RPMI8226 (cell line): ENCODE results near the gene TMEM125.
A peak's percentile ranks its signal among the peaks of the same experiment; 100 is the strongest.

Experiments
- DNase-seq: peaks from one replicate; pipeline ENCODE4 v3.0.0-alpha.2; 2015

The TMEM125 gene

GRCh38 chr1:43269627-43270375 lies at the start of gene TMEM125:
Gene TMEM125 (plus strand): TSS chr1:43269983. CDS start chr1:43272723, 2,740 bp downstream.
- no peak for DNase-seq

GRCh38 chr1:43220905-43221778 lies 48.6 kb upstream of the TMEM125 start:
- peak; percentile 52 for DNase-seq

- DNase-seq, result no peak
Measured at GRCh38 chr1:43221797-43222196, 48.0 kb upstream of the TMEM125 start.

GRCh38 chr1:43222879-43223278 lies 46.9 kb upstream of the TMEM125 start:
- DNase-seq, result no peak

DNA sequence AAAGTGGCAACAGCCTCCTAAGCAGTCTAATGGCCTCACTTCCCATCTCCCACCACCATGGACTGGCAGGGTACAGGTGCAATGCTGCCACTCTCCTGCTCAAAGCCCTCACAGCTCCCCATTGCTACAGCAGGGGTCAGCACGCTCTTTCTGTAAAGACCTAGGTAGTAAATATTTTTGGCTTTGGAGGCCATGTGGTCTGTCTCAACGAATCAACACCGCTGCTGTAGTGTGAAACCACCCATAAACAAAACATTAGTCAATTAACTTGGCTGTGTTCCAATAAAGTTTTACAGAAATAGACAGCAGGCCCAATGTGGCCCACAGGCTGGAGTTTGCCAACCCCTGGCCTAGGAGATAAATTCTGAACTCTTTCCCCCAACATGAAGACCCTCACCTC lies 44.6 kb upstream of the TMEM125 start:
- peak; percentile 44 for DNase-seq

DNA sequence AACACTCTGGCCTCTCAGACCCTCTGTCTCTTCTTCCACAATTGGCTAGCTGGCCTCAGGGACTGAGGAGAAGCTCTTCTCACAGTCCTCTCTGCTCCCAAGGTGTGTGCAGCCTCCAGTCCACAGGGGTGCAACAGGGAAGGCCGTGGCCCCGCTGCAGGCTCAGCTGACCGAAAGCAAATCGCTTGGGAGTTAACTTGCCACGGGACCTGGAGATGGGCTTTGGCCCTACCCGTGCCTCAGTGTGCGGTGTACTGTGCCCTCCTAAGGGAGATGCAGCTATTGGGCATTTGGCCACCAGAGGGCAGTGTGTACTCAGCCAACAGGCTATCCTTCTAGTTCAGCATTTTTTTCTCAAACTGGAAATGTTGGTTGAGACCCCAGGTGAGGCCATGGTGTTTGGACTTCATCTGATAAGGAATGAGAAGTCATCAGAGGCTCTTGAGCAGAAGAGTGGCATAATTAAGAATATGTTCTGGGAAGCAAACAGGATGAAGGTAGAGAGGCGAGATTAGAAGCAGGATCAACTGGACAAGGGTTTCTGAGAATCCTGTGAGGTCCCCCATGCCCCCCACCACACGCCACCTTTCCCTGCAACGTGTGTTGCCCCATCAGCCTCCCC lies 42.5 kb upstream of the TMEM125 start:
- DNase-seq, result peak; percentile 86

DNA sequence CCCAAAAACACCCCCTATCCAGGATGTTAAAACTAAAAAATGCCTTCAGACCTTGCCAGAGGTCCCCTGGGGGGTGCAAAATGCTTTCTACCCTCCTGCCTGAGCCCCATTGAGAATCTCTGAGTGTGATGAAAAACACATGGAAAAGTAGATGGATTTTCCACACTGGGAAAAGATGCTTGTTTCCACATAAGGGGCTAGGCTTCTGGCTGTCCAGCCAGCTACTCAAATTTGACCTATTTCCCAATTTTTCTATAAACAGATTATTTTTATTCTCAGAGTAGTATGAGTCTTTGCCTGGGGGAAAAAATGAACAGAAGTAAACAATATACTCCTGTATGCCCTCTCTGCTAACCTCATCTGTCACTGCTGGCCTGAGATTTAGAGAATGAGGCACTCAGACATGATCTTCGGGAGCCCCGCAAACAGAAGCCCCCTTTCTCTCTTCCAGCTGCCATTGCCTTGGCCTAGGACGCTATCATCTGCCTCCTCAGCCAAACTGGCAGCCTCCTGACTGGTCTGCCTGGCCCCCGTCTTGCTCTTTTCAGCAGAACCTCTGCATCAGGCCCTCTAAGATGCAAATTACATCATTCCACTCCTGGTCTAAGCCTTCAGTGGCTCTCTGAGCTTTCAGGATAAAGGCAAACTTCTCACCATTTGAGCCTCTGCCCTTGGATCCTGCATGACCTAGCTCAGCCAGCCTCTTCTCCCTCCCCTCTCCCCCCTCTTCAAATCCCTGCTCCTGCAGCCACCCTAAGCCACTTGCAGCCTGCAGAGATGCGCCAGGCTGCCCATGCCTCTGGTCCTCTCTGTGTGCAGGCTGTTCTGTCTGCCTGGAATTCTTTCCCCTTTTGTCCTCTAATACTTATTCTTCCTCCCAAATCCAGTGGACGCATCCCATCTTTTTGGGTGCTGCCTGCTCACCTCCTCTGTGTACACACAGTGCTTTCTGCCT lies 39.7 kb upstream of the TMEM125 start:
- DNase-seq, result no peak

DNA sequence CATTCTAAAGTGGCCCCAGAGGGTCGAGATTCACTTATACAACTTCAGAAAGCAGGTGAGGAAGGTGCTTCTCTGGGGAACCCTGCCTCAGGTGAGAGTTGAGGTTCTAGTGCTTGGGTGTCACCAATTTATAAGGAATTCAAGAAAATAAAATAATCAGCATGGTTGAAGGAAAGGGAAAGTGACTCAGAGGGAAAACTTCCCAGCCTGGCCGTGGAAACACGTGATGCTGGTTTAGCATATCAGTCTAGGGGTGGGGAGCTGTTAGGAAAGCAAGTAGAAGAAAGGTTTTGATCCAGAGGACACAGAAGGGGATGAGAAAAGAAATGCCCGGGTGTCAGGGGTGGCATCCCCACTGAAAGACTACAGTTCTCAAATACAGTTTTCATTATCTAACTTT lies 37.7 kb upstream of the TMEM125 start:
- no peak for DNase-seq

- DNase-seq, result no peak
Measured at GRCh38 chr1:43232482-43232881, 37.3 kb upstream of the TMEM125 start.

DNA sequence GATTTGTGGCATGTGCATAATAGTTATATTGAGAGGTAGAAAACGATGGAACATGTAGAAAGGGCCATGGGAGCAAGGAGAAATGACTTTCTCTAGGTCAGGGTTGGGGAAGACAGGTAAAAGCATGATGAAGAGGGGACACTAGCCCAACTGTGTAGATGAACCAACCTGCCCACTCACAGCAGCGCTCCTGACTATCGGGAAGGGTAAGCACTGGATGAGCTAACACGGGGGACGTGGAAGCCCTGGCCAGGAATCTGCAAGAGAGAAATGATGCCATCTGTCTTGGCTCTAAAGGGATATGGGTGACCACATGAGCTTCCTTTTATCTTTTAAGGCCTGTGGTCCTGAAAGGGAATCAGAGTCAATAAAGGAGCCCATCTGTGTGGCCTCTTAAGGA lies 36.2 kb upstream of the TMEM125 start:
- DNase-seq, result no peak

DNA sequence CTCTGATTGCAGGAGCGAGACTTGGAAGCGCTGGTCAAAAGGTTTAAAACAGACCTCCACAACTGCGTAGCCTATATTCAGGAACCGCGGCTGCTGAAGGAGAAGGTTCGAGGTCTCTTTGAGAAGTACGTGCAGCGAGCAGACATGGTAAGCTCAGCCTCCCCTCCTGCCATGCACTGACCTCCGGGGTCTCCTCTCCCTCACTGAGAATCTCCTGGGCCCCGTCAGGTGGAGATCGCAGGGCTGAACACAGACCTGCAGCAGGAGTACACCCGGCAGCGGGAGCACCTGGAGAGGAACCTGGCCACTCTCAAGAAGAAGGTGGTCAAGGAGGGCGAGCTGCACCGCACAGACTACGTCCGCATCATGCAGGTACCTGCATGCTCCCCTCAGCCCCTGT lies 35.5 kb upstream of the TMEM125 start:
- DNase-seq, result no peak

- DNase-seq, result no peak
Measured at GRCh38 chr1:43235040-43235439, 34.7 kb upstream of the TMEM125 start.

DNA sequence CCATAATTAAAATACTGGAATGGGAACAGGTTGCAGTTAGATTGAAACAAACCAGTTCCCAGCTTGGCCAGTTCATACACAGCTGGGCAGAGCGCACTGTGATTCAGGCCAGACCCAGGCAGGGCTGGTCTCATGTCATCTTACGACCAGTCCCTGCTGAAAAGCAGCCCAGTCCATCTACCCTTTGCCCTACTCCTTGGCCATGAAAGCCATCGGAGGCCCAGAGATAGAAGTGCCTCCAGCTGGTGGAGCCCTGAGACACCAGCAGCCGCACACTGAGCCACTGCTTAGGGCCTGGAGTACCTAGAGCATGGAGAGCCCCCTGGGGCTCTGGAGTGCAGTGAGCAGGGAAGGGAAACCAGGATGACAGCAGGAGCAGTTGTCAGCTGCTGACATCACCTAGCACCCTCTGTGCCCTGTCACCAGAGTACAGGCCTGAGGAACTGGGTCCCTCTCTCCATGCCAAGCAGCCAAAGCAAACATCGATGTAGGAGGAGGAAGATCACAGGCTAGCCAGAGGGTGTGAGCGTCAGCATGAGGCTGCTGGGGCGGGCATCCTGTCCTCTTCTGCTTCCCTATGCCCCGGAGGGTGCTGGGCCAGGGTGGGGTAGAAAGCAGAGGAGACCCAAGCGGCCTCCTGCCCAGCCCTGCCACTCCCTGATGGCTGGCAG lies 34.2 kb upstream of the TMEM125 start:
- DNase-seq, result no peak

GRCh38 chr1:43237121-43237520 lies 32.7 kb upstream of the TMEM125 start:
- DNase-seq, result no peak

DNA sequence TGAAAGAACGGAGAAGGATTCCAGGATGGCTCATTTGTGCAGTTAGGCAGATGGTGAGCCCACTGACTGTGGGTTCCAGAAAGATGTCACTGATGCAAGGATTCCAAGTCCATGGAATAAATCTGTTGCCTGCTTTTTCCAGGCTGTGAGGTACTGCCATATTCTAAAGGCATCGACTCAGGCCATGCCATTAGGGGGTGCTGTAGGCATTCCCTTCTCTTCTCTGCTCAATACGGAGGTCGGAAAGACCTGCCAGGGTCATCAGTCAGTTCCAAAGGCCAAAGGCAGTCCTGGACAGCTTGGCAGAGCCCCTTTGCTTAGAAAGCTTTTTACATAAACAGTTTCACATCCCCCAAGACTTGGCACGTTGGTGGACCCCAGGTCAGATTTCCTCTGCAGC lies 31.7 kb upstream of the TMEM125 start:
- peak; percentile 54 for DNase-seq

DNA sequence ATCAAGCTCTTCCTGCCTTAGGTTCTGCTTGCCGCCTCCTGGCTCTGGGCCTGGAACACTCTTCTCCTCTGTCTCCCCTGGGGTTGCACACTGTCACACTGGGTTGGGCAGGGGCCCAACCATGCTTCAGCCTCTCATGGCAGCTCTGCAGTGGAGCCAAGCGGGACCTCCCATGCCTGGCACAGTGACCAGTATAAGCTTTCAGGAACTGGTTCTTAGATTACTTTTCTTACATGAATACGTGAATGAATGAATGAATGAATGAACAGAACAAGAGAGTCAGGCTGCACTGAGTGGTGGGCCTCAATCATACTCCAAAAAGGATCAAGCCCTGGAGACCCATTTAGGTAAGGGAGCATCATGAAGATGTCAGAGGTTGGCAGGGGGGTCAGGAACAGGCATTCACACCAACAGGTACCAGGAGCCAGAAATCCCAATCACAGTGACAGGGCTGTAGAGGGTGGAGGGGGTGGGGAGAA lies 30.8 kb upstream of the TMEM125 start:
- DNase-seq, result no peak

- peak; percentile 71 for DNase-seq
Measured at GRCh38 chr1:43239484-43239883, 30.3 kb upstream of the TMEM125 start.

DNA sequence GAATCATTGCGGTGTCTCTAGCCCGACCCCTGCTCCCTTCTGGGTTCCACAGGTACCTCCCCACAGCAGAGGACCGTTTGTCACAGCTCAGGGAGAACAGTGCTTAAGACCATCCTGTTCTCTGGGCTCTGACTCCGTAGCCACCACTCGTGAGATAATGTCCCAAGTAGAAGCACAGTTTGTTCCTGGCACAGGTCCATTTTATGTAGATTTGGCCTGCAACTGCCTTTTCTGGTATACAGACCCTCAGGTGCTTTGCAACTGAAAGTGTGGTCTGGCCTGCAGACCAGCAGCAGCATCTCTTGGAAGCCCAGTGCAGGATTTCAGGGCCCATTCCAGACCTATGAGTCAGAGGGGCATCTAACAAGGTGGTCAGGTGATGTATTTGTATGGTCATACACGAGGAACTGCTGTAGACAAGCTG lies 28.4 kb upstream of the TMEM125 start:
- DNase-seq, result no peak

- no peak for DNase-seq
Measured at GRCh38 chr1:43243299-43243698, 26.5 kb upstream of the TMEM125 start.

DNA sequence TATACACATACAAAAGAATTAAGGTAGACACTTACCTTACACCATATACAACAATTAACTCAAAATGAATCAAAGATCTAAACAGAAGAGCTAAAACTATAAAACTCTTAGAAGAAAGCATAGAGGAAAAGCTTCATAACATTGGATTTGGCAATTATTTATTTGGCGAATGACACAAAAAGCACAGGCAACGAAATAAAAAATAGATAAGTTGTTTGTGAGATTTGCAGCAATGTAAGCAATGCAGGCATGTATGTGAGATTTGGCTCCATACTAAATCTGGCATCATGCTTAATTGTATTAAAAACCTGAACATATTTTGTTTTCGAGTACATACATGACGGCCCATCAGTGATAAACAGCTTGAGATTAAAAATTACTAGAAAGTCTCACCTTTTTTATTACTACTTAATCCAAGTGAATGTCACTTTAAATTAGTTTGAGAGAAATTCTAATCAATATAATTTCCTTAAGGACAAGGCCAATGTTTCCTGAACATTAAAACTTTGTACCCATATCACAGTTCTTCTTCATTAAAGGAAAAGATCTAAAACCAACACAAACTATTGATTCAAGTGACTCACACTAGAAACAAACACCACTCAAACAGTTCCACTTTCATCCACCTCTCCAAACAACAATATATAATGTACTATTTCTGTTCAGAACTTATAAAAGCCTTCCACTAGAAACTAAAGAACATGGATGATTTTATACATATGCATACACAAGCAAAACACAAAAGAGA lies 23.1 kb upstream of the TMEM125 start:
- no peak for DNase-seq
